ENCODE results near the gene SLC41A3.

Gene SLC41A3

DNA sequence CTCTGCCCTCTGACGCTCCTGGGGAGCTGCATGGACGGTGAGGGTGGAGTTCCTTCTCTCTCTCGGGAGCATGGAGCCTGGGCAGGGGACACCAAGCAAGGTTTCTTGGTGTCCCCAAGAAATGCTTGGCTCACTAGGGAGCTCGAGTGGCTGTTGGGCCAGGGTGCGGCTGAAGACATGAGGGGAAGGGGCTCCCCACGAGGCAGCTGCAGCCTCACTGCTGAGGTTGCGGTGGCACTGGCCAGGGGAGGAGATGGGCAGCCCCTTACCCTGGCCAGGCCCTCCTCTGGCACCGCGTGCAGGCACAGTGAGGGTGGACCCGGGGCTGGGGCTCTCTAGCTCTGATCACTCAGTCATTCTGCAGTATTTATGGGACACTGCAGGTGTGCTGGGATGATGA lies 43.5 kb upstream of the SLC41A3 start:
- no peaks in the 10 kb centered on the region for H3K79me2 ChIP-seq (ENCODE audit: insufficient read depth, low read length)

DNA sequence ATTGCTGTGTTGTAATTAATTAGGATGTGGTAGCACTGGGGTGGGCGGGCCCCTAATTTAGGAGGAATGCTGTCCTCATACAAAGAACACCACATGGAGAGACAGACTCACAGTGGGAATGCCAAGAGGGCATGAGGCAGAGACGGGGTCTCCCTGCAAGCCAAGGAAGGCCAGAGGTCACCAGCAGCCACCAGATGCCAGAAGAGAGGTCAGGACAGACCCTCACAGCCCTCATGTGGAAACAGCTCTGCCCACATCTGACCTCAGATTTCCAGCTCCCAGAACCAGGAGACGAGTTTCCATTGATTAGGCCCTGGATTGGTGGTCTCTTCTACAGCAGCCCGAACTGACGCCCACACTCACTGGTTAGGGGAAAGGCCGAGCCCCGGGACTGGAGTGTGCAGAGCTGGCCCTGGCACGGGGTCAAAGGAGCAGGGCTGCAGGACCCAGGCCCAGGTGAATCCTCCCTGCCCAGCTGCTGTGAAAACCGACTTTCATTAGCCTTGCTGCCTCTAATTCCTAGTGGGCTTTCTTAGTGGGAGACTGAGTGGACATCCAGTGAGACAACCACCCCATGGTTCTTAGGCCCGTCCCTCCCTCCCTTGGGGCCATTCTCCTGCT lies 43.0 kb upstream of the SLC41A3 start:
- Histone ChIP-seq H3K9me2 (ENCODE audit: low read depth, low read length) (no peaks in the 10 kb centered on the region), H3K9ac (ENCODE audit: low read length) (no peak overlapping the region), H3K36me3 (ENCODE audit: insufficient read depth, low read length) (no peaks in the 10 kb centered on the region), H4K20me1 (ENCODE audit: insufficient read depth, low read length) (no peaks in the 10 kb centered on the region), H3K4me1 (ENCODE audit: insufficient read depth, low read length, severe bottlenecking) (no peaks in the 10 kb centered on the region), H3K4me3 (ENCODE audit: low read depth, low read length, poor library complexity, severe bottlenecking) (no peak overlapping the region), H3F3A (ENCODE audit: insufficient read depth, low read length) (no peaks in the 10 kb centered on the region), H3K27me3 (ENCODE audit: insufficient read depth, low read length) (no peaks in the 10 kb centered on the region), H3K27ac (ENCODE audit: low read depth, low read length, poor library complexity, severe bottlenecking) (no peak overlapping the region), H3K9me3 (ENCODE audit: low read length) (no peaks in the 10 kb centered on the region), H3K4me2 (ENCODE audit: low read length) (no peak overlapping the region), H2AFZ (ENCODE audit: low read length) (no peak overlapping the region), H3K79me2 (ENCODE audit: insufficient read depth, low read length) (no peaks in the 10 kb centered on the region)
- no peak for TF ChIP-seq EZH2 (IDR thresholded peaks at IDR 0.05; ENCODE audit: borderline replicate concordance, low read length)
- TF ChIP-seq, protein P1, sequence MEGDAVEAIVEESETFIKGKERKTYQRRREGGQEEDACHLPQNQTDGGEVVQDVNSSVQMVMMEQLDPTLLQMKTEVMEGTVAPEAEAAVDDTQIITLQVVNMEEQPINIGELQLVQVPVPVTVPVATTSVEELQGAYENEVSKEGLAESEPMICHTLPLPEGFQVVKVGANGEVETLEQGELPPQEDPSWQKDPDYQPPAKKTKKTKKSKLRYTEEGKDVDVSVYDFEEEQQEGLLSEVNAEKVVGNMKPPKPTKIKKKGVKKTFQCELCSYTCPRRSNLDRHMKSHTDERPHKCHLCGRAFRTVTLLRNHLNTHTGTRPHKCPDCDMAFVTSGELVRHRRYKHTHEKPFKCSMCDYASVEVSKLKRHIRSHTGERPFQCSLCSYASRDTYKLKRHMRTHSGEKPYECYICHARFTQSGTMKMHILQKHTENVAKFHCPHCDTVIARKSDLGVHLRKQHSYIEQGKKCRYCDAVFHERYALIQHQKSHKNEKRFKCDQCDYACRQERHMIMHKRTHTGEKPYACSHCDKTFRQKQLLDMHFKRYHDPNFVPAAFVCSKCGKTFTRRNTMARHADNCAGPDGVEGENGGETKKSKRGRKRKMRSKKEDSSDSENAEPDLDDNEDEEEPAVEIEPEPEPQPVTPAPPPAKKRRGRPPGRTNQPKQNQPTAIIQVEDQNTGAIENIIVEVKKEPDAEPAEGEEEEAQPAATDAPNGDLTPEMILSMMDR (IDR thresholded peaks at IDR 0.05; ENCODE audit: low read length) = no peak

More for the DNA sequence above, 43.5 kb upstream of the SLC41A3 start:
- Histone ChIP-seq H3K36me3 (ENCODE audit: insufficient read depth, low read length) (no peaks in the 10 kb centered on the region), H4K20me1 (ENCODE audit: insufficient read depth, low read length) (no peaks in the 10 kb centered on the region), H3K4me1 (ENCODE audit: insufficient read depth, low read length, severe bottlenecking) (no peaks in the 10 kb centered on the region), H3K27ac (ENCODE audit: low read depth, low read length, poor library complexity, severe bottlenecking) (no peak overlapping the region), H3K4me3 (ENCODE audit: low read depth, low read length, poor library complexity, severe bottlenecking) (no peak overlapping the region), H3K9me2 (ENCODE audit: low read depth, low read length) (no peaks in the 10 kb centered on the region), H2AFZ (ENCODE audit: low read length) (no peak overlapping the region), H3K9me3 (ENCODE audit: low read length) (no peaks in the 10 kb centered on the region), H3F3A (ENCODE audit: insufficient read depth, low read length) (no peaks in the 10 kb centered on the region), H3K4me2 (ENCODE audit: low read length) (no peak overlapping the region), H3K27me3 (ENCODE audit: insufficient read depth, low read length) (no peaks in the 10 kb centered on the region), H3K9ac (ENCODE audit: low read length) (no peak overlapping the region)
- no peak for TF ChIP-seq EZH2 (IDR thresholded peaks at IDR 0.05; ENCODE audit: borderline replicate concordance, low read length)

DNA sequence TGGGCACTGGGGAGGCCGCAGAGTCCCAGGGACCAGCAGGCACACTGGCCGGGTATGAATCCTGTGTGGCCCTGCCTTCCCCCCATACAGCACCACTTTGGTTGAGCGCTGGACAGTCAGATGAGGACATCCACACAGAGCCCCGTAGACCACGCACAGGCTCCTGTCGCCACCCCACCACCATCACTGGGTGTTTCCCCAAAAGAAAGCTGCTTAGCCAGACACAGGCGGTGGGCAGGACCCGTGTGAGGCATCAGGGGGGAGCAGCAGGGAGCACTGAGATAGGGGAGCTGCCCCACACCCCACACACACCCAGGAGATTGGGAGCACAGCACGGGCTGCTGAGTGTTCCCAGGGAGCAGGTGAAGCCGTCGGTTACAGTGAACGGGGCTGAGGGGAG lies 42.4 kb upstream of the SLC41A3 start:
- no peaks in the 10 kb centered on the region for H3F3A ChIP-seq (ENCODE audit: insufficient read depth, low read length)
- no peak overlapping the region for H3K4me3 ChIP-seq (ENCODE audit: low read depth, low read length, poor library complexity, severe bottlenecking)
- no peaks in the 10 kb centered on the region for H3K4me1 ChIP-seq (ENCODE audit: insufficient read depth, low read length, severe bottlenecking)
- H3K27ac ChIP-seq (ENCODE audit: low read depth, low read length, poor library complexity, severe bottlenecking) = no peak overlapping the region
- H3K9ac ChIP-seq (ENCODE audit: low read length) = no peak overlapping the region
- no peak overlapping the region for H2AFZ ChIP-seq (ENCODE audit: low read length)
- no peaks in the 10 kb centered on the region for H4K20me1 ChIP-seq (ENCODE audit: insufficient read depth, low read length)
- no peaks in the 10 kb centered on the region for H3K79me2 ChIP-seq (ENCODE audit: insufficient read depth, low read length)
- TF ChIP-seq, protein P1 (IDR thresholded peaks at IDR 0.05; ENCODE audit: low read length) = no peak
- TF ChIP-seq EZH2 (IDR thresholded peaks at IDR 0.05; ENCODE audit: borderline replicate concordance, low read length) = no peak
- H3K9me3 ChIP-seq (ENCODE audit: low read length) = no peaks in the 10 kb centered on the region
- H3K36me3 ChIP-seq (ENCODE audit: insufficient read depth, low read length) = no peaks in the 10 kb centered on the region
- H3K9me2 ChIP-seq (ENCODE audit: low read depth, low read length) = no peaks in the 10 kb centered on the region
- no peaks in the 10 kb centered on the region for H3K27me3 ChIP-seq (ENCODE audit: insufficient read depth, low read length)
- no peak overlapping the region for H3K4me2 ChIP-seq (ENCODE audit: low read length)

DNA sequence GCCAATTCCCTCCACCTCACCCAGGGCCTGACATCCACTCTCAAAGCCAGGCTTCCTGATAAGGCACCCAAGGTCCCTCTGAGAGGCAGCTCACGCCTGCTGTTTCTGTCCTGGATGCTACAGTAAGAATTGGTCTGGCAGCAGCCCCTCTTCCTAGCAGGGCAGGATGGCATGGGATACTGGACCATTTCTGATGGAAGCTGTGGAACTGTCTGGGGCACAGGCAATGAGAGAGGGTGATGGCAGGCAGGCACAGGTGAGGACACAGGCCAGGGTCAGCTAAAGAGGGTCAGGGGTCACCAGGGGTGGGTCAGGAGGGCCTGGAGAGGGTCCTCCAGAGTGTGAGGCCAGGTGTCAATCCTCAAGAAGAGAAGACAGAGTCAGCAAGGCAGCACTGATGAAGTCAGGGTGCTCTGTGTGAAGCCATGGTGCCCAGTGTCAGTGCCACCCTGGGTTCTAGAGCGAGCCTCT lies 41.9 kb upstream of the SLC41A3 start:
- no peaks in the 10 kb centered on the region for H3F3A ChIP-seq (ENCODE audit: insufficient read depth, low read length)
- H3K27ac ChIP-seq (ENCODE audit: low read depth, low read length, poor library complexity, severe bottlenecking) = no peak overlapping the region
- no peak overlapping the region for H3K9ac ChIP-seq (ENCODE audit: low read length)
- no peaks in the 10 kb centered on the region for H3K79me2 ChIP-seq (ENCODE audit: insufficient read depth, low read length)
- no peak overlapping the region for H2AFZ ChIP-seq (ENCODE audit: low read length)
- no peaks in the 10 kb centered on the region for H3K4me1 ChIP-seq (ENCODE audit: insufficient read depth, low read length, severe bottlenecking)
- no peak overlapping the region for H3K4me2 ChIP-seq (ENCODE audit: low read length)
- no peaks in the 10 kb centered on the region for H3K9me2 ChIP-seq (ENCODE audit: low read depth, low read length)
- no peaks in the 10 kb centered on the region for H3K27me3 ChIP-seq (ENCODE audit: insufficient read depth, low read length)
- H4K20me1 ChIP-seq (ENCODE audit: insufficient read depth, low read length) = no peaks in the 10 kb centered on the region
- no peaks in the 10 kb centered on the region for H3K9me3 ChIP-seq (ENCODE audit: low read length)
- H3K4me3 ChIP-seq (ENCODE audit: low read depth, low read length, poor library complexity, severe bottlenecking) = no peak overlapping the region
- TF ChIP-seq, protein P1 (IDR thresholded peaks at IDR 0.05; ENCODE audit: low read length) = no peak
- no peak for TF ChIP-seq EZH2 (IDR thresholded peaks at IDR 0.05; ENCODE audit: borderline replicate concordance, low read length)
- H3K36me3 ChIP-seq (ENCODE audit: insufficient read depth, low read length) = no peaks in the 10 kb centered on the region
